Superior temporal gyrus (tissue), 1 donor: ENCODE data around the gene INTS2.
"Not testable (repeated sequence)": the region's sequence is repeated elsewhere in the genome, so short reads cannot be mapped to it uniquely, and the experiment has no call there.

Experiments
- DNase-seq: peaks from one replicate; pipeline ENCODE4 v3.0.0-alpha.2; 2016; ENCODE audit errors: extremely low spot score

The INTS2 gene

GRCh38 chr17:61927208-61928100 lies at the start of gene INTS2:
Gene INTS2, minus strand, starts transcription at chr17:61927982. Its CDS starts 1,338 bp downstream, at chr17:61926644.
- peak; percentile 97 for DNase-seq

GRCh38 chr17:61974115-61974514 lies 46.3 kb upstream of the INTS2 start:
- DNase-seq = no peak

GRCh38 chr17:61972311-61972710 lies 44.5 kb upstream of the INTS2 start:
- no peak for DNase-seq

GRCh38 chr17:61970030-61970429 lies 42.2 kb upstream of the INTS2 start:
- DNase-seq = no peak

GRCh38 chr17:61968757-61969156 lies 41.0 kb upstream of the INTS2 start:
- DNase-seq = no peak

- DNase-seq = no peak
Measured at GRCh38 chr17:61967729-61968128, 39.9 kb upstream of the INTS2 start.

GRCh38 chr17:61966191-61966590 lies 38.4 kb upstream of the INTS2 start:
- no peak for DNase-seq

GRCh38 chr17:61955619-61956018 lies 27.8 kb upstream of the INTS2 start:
- DNase-seq = no peak

GRCh38 chr17:61947367-61948078 lies 19.7 kb upstream of the INTS2 start:
- no peak for DNase-seq

GRCh38 chr17:61946359-61946758 lies 18.6 kb upstream of the INTS2 start:
- no peak for DNase-seq

- no peak for DNase-seq
Measured at GRCh38 chr17:61943117-61943516, 15.3 kb upstream of the INTS2 start.

- DNase-seq = no peak
Measured at GRCh38 chr17:61942085-61942484, 14.3 kb upstream of the INTS2 start.

GRCh38 chr17:61928101-61928436 lies 287 bp upstream of the INTS2 start:
- no peak for DNase-seq

- peak; percentile 35 for DNase-seq
Measured at GRCh38 chr17:61926826-61927207, 965 bp downstream of the INTS2 start.

- DNase-seq = not testable (repeated sequence)
Measured at GRCh38 chr17:61915162-61915561, 12.6 kb downstream of the INTS2 start.

- no peak for DNase-seq
Measured at GRCh38 chr17:61908292-61909037, 19.3 kb downstream of the INTS2 start.

- DNase-seq = no peak
Measured at GRCh38 chr17:61907361-61907760, 20.4 kb downstream of the INTS2 start.

GRCh38 chr17:61904094-61904710 lies 23.6 kb downstream of the INTS2 start:
- DNase-seq = no peak

- no peak for DNase-seq
Measured at GRCh38 chr17:61903251-61903650, 24.5 kb downstream of the INTS2 start.

GRCh38 chr17:61897548-61898180 lies 30.1 kb downstream of the INTS2 start:
- DNase-seq = no peak

- no peak for DNase-seq
Measured at GRCh38 chr17:61895391-61895790, 32.4 kb downstream of the INTS2 start.
